Thyroid gland (tissue), 4 donors: ENCODE measurements around the gene LOXHD1.

Experiments used
- POLR2A ChIP-seq, 2 donors: fragments of 450-650 bp; IDR thresholded peaks; one replicate each; pipeline ENCODE4 v1.6.1; 2017; ENCODE audit warnings: antibody characterized with exemption in 2 of 2, mild to moderate bottlenecking in 2 of 2, moderate library complexity in 1 of 2
- TF ChIP-seq, protein P1 (sequence below), 6 experiments: fragments of 200-600 bp in 3 of 6; fragments of 450-650 bp in 3 of 6; sonication (generic) in 3 of 6; IDR thresholded peaks; one replicate each; pipeline ENCODE4 v1.5.1; 2016 to 2019; ENCODE audit warnings: antibody characterized with exemption in 6 of 6, mild to moderate bottlenecking in 2 of 6, inconsistent platforms in 1 of 6, moderate library complexity in 1 of 6

DNA sequence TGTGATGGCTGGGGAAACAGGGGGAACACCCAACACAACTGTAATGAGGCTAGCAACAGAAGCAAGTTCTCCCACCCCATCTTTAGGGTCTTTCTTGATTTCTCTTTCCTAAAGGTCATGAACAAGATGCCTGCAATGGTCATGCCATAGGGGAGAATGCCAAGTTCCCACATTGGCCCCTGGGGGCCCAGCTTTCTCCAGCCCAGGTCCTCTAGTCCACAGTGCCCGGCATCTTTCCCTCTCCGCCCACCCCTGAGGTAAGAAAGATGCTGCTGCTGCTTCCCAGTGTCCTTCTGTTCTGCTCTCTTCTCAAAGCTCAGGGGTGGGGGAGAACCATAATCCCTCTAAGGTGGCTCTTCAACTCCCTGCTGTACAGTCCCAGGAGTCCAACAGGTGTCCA is 78.0 kb downstream of the LOXHD1 start:
- no peak for TF ChIP-seq POLR2A (IDR thresholded peaks at IDR 0.05)
- TF ChIP-seq, protein P1, sequence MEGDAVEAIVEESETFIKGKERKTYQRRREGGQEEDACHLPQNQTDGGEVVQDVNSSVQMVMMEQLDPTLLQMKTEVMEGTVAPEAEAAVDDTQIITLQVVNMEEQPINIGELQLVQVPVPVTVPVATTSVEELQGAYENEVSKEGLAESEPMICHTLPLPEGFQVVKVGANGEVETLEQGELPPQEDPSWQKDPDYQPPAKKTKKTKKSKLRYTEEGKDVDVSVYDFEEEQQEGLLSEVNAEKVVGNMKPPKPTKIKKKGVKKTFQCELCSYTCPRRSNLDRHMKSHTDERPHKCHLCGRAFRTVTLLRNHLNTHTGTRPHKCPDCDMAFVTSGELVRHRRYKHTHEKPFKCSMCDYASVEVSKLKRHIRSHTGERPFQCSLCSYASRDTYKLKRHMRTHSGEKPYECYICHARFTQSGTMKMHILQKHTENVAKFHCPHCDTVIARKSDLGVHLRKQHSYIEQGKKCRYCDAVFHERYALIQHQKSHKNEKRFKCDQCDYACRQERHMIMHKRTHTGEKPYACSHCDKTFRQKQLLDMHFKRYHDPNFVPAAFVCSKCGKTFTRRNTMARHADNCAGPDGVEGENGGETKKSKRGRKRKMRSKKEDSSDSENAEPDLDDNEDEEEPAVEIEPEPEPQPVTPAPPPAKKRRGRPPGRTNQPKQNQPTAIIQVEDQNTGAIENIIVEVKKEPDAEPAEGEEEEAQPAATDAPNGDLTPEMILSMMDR (IDR thresholded peaks at IDR 0.05): no peak
